K562 (cell line): Measurements from ENCODE around the gene RNF187. TPM values are rescaled to one million over a fixed set of nuclear protein-coding genes. Genes with fewer than 3 reads are reported as not detected.

Source experiments
- ATF1 ChIP-seq, 2 experiments: fragments of 450-650 bp in 1 of 2; IDR thresholded peaks; 2 replicates each; pipeline ENCODE4 v1.6.1; 2016; ENCODE audit warnings: missing compliant biosample characterization in 1 of 2, missing genetic modification characterization in 1 of 2
- CEBPB ChIP-seq: fragments of 450-650 bp; IDR thresholded peaks from 2 replicates; pipeline ENCODE4 v1.6.1; 2016; ENCODE audit warnings: missing genetic modification characterization, missing compliant biosample characterization
- KDM1A ChIP-seq, 2 experiments: fragments of 450-650 bp; IDR thresholded peaks; 2 replicates each; pipeline ENCODE4 v1.6.1; 2016; ENCODE audit warnings: mild to moderate bottlenecking in 2 of 2
- NEUROD1 ChIP-seq: fragments of 150-350 bp; IDR thresholded peaks from 2 replicates; pipeline ENCODE4 v1.6.1; 2014; ENCODE audit warnings: borderline replicate concordance, low read length, low read depth; ENCODE audit not compliant: partially characterized antibody
- RBBP5 ChIP-seq: fragments of 200-600 bp; sonication (generic); IDR thresholded peaks from 2 replicates; pipeline ENCODE4 v1.6.1; 2012; ENCODE audit warnings: borderline replicate concordance, mild to moderate bottlenecking, low read length, control low read depth, inconsistent platforms; ENCODE audit not compliant: insufficient read depth, poor library complexity, severe bottlenecking
- RBM14 ChIP-seq: fragments of 200-400 bp; formaldehyde crosslinking; IDR thresholded peaks from 2 replicates; pipeline ENCODE4 v1.6.1; 2018; ENCODE audit warnings: low read depth, mild to moderate bottlenecking, low read length, moderate library complexity, borderline replicate concordance; ENCODE audit not compliant: insufficient read depth
- RBM17 ChIP-seq: fragments of 200-400 bp; formaldehyde crosslinking; IDR thresholded peaks from 2 replicates; pipeline ENCODE4 v1.6.1; 2017; ENCODE audit warnings: low read depth, mild to moderate bottlenecking, low read length, borderline replicate concordance
- SMC3 ChIP-seq: conservative IDR thresholded peaks from 2 replicates; pipeline ENCODE4 v1.6.1; 2011; ENCODE audit warnings: low read depth, low read length, improper control_type of control experiment; ENCODE audit not compliant: insufficient read depth
- SRSF3 ChIP-seq: fragments of 200-400 bp; formaldehyde crosslinking; IDR thresholded peaks from 2 replicates; pipeline ENCODE4 v1.6.1; 2016; ENCODE audit warnings: mild to moderate bottlenecking, low read length, moderate library complexity; ENCODE audit not compliant: insufficient read depth
- ZFP36 ChIP-seq: fragments of 150-350 bp; IDR thresholded peaks from 2 replicates; pipeline ENCODE4 v1.6.1; 2018; ENCODE audit warnings: low read length, low read depth; ENCODE audit not compliant: partially characterized antibody
- ZFPM2 ChIP-seq: fragments of 250-450 bp; sonication (Bioruptor Pico); IDR thresholded peaks from 2 replicates; pipeline ENCODE4 v1.5.1; 2022; ENCODE audit warnings: mild to moderate bottlenecking
- ZFX ChIP-seq: sonication (generic); formaldehyde crosslinking; IDR thresholded peaks from 2 replicates; pipeline ENCODE4 v1.8.0; 2022; ENCODE audit warnings: mild to moderate bottlenecking, missing genetic modification reagents, moderate library complexity
- ZNF347 ChIP-seq: fragments of 450-650 bp; formaldehyde crosslinking; IDR thresholded peaks from 2 replicates; pipeline ENCODE4 v1.4.0; 2020; ENCODE audit warnings: low read depth, mild to moderate bottlenecking, moderate library complexity
- ZNF696 ChIP-seq: fragments of 250-450 bp; sonication (Bioruptor Pico); conservative IDR thresholded peaks from 2 replicates; pipeline ENCODE4 v1.4.0; 2020; ENCODE audit warnings: mild to moderate bottlenecking, moderate library complexity
- polyA plus RNA-seq, 8 experiments: library from polyadenylated mRNA; depleted of rRNA in 4 of 8; stranded (reverse) in 5 of 8; unstranded in 3 of 8; fragments of >200 nt; fragmentation: Nextera tagmentation in 2 of 8; fragmentation: Illumina TruSeq in 1 of 8; extraction: Ambion mirVana in 2 of 8; extraction: Trizol in 1 of 8; gene quantifications; 2 replicates each; pipeline versions ENCODE4 v1.2.1 to v1.2.3, GENCODE V29; 2011 to 2014; ENCODE audit warnings: inconsistent platforms in 1 of 8, missing spikeins in 1 of 8
- total RNA-seq, 7 experiments: library from RNA; depleted of rRNA in 6 of 7; stranded (reverse); fragments of >200 nt in 6 of 7; fragmentation: Illumina TruSeq in 2 of 7; extraction: Trizol in 2 of 7; gene quantifications; 2 replicates each; pipeline versions ENCODE4 v1.2.1 to v1.2.3, GENCODE V29; 2011 to 2021; ENCODE audit warnings: low replicate concordance in 1 of 7
- TF ChIP-seq, protein P1 (sequence below): sonication (generic); formaldehyde crosslinking; IDR thresholded peaks from 2 replicates; pipeline ENCODE4 v1.8.1; 2023; ENCODE audit warnings: missing genetic modification reagents, mild to moderate bottlenecking, borderline replicate concordance
- TF ChIP-seq, protein P2 (sequence below): IDR thresholded peaks from 2 replicates; pipeline ENCODE4 v1.6.1; 2012; ENCODE audit warnings: low read depth, low read length, improper control_type of control experiment, borderline replicate concordance
- TF ChIP-seq, protein P3 (sequence below): fragments of 450-650 bp; formaldehyde crosslinking; IDR thresholded peaks from 2 replicates; pipeline ENCODE4 v1.4.0; 2020; ENCODE audit warnings: mild to moderate bottlenecking, moderate library complexity

The RNF187 gene
- total and polyA plus RNA-seq, 9 of the 15 experiments (the other 6 are each of a cell fraction or from before 2014, with no cell fraction given): 2.3 to 119 (median 41.9) TPM

DNA sequence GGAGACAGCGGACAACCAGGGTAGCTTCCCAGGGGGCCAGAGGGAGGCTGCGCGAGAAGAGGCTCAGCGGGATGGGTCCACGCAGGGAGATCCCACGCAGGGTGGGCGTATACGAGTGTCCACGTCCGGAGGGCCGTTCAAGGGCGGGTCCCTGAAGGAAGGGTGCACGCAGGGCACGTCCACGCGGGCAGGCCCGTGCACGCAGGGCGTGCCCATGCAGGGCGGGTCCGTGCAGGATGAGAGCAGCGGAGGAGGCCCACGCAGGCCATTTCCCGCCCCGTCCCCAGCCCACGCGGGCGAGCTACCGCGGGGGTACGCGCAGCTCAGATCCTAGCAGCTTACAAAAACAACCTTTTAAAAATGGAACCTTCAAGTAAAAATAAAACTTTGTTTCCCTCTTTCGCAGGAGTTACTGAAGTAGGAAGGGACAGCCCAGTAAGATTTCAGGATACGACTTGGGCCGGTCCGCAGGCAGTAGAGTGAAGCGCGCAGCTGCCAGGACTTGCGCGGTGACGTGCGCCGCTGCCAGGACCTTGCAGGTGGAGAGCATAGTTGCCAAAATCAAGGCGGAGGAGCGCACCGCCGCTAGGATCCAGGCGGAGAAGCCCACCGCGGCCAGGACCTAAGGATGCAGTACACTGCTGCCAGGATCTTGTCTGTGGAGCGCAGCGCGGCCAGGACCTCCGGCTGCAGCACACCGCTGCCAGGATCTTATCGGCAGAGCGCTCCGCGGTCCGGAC lies 416 bp upstream of the RNF187 start (continued):
- TF ChIP-seq, protein P1, sequence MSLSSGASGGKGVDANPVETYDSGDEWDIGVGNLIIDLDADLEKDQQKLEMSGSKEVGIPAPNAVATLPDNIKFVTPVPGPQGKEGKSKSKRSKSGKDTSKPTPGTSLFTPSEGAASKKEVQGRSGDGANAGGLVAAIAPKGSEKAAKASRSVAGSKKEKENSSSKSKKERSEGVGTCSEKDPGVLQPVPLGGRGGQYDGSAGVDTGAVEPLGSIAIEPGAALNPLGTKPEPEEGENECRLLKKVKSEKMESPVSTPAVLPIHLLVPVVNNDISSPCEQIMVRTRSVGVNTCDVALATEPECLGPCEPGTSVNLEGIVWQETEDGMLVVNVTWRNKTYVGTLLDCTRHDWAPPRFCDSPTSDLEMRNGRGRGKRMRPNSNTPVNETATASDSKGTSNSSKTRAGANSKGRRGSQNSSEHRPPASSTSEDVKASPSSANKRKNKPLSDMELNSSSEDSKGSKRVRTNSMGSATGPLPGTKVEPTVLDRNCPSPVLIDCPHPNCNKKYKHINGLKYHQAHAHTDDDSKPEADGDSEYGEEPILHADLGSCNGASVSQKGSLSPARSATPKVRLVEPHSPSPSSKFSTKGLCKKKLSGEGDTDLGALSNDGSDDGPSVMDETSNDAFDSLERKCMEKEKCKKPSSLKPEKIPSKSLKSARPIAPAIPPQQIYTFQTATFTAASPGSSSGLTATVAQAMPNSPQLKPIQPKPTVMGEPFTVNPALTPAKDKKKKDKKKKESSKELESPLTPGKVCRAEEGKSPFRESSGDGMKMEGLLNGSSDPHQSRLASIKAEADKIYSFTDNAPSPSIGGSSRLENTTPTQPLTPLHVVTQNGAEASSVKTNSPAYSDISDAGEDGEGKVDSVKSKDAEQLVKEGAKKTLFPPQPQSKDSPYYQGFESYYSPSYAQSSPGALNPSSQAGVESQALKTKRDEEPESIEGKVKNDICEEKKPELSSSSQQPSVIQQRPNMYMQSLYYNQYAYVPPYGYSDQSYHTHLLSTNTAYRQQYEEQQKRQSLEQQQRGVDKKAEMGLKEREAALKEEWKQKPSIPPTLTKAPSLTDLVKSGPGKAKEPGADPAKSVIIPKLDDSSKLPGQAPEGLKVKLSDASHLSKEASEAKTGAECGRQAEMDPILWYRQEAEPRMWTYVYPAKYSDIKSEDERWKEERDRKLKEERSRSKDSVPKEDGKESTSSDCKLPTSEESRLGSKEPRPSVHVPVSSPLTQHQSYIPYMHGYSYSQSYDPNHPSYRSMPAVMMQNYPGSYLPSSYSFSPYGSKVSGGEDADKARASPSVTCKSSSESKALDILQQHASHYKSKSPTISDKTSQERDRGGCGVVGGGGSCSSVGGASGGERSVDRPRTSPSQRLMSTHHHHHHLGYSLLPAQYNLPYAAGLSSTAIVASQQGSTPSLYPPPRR: 0 out of 2 replicates have a peak, but pooled peaks have one; percentile 83
- TF ChIP-seq, protein P2, sequence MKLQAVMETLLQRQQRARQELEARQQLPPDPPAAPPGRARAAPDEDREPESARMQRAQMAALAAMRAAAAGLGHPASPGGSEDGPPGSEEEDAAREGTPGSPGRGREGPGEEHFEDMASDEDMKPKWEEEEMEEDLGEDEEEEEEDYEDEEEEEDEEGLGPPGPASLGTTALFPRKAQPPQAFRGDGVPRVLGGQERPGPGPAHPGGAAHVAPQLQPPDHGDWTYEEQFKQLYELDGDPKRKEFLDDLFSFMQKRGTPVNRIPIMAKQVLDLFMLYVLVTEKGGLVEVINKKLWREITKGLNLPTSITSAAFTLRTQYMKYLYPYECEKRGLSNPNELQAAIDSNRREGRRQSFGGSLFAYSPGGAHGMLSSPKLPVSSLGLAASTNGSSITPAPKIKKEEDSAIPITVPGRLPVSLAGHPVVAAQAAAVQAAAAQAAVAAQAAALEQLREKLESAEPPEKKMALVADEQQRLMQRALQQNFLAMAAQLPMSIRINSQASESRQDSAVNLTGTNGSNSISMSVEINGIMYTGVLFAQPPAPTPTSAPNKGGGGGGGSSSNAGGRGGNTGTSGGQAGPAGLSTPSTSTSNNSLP: 0 out of 2 replicates have a peak, but pooled peaks have one; percentile 25
- TF ChIP-seq CEBPB (tag): no peak
- peak; percentile 71 for TF ChIP-seq ATF1 (CRISPR knock-in tag; IDR thresholded peaks at IDR 0.05)
- peak; percentile 99 for TF ChIP-seq ATF1 (tag; IDR thresholded peaks at IDR 0.05)
- TF ChIP-seq ZFP36: no peak
- 0 out of 4 replicates have a peak, but pooled peaks of 1 of the 2 experiments have one; percentile 5 for TF ChIP-seq KDM1A (IDR thresholded peaks at IDR 0.05)
- TF ChIP-seq, protein P3, sequence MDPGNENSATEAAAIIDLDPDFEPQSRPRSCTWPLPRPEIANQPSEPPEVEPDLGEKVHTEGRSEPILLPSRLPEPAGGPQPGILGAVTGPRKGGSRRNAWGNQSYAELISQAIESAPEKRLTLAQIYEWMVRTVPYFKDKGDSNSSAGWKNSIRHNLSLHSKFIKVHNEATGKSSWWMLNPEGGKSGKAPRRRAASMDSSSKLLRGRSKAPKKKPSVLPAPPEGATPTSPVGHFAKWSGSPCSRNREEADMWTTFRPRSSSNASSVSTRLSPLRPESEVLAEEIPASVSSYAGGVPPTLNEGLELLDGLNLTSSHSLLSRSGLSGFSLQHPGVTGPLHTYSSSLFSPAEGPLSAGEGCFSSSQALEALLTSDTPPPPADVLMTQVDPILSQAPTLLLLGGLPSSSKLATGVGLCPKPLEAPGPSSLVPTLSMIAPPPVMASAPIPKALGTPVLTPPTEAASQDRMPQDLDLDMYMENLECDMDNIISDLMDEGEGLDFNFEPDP (CRISPR knock-in tag): no peak
- no peak for TF ChIP-seq RBM17
- TF ChIP-seq ZNF347 (CRISPR knock-in tag): no peak
- no peak for TF ChIP-seq ZNF696 (CRISPR knock-in tag)
- TF ChIP-seq RBM14: 0 out of 2 replicates have a peak, but pooled peaks have one; percentile 71
- TF ChIP-seq ZFX (CRISPR knock-in tag): peak; percentile 90
- TF ChIP-seq NEUROD1: peak; percentile 96
- no peak for TF ChIP-seq SRSF3
- peak; percentile 80 for TF ChIP-seq RBBP5
- 0 out of 2 replicates have a peak, but pooled peaks have one; percentile 9 for TF ChIP-seq ZFPM2 (CRISPR knock-in tag)
- no peak for TF ChIP-seq SMC3
- TF ChIP-seq, all 486 proteins: peak for 237
